GM12878 (cell line): ENCODE measurements around the gene ZNF496. TPM values are rescaled to one million over a fixed set of nuclear protein-coding genes. Genes with fewer than 3 reads are reported as not detected.

ENCODE experiments used
- EP300 ChIP-seq, 2 experiments: fragments of 150-350 bp in 1 of 2; IDR thresholded peaks; 2 replicates each; pipeline ENCODE4 v1.6.1; 2011 to 2012; ENCODE audit warnings: low read depth in 2 of 2, low read length in 2 of 2, borderline replicate concordance in 1 of 2, improper control_type of control experiment in 1 of 2, inconsistent platforms in 1 of 2; ENCODE audit not compliant: control insufficient read depth in 1 of 2
- NFYB ChIP-seq: IDR thresholded peaks from 2 replicates; pipeline ENCODE4 v1.6.1; 2011; ENCODE audit warnings: low read depth, mild to moderate bottlenecking, low read length, improper control_type of control experiment, moderate library complexity; ENCODE audit not compliant: insufficient read depth
- NR2C1 ChIP-seq: fragments of 450-650 bp; IDR thresholded peaks from 2 replicates; pipeline ENCODE4 v1.6.1; 2017; ENCODE audit warnings: antibody characterized with exemption, mild to moderate bottlenecking, moderate library complexity
- RELA ChIP-seq: fragments of 450-650 bp; IDR thresholded peaks from 2 replicates; pipeline ENCODE4 v1.8.0; 2014; ENCODE audit warnings: borderline replicate concordance; ENCODE audit not compliant: partially characterized antibody
- polyA plus RNA-seq, 11 experiments: library from polyadenylated mRNA; depleted of rRNA in 4 of 11; unstranded in 6 of 11; stranded (reverse) in 5 of 11; fragments of >200 nt; fragmentation: Nextera tagmentation in 4 of 11; fragmentation: Illumina TruSeq in 1 of 11; extraction: Ambion mirVana in 4 of 11; extraction: Trizol in 1 of 11; gene quantifications; 1 replicate in 1 of 11; 2 replicates in 10 of 11; pipeline versions ENCODE4 v1.2.1 to v1.2.3, GENCODE V29; 2011 to 2016; ENCODE audit warnings: inconsistent platforms in 2 of 11, missing spikeins in 2 of 11, low read depth in 1 of 11
- total RNA-seq, 4 experiments: library from RNA; depleted of rRNA in 3 of 4; stranded (reverse); fragments of >200 nt in 3 of 4; fragmentation: Illumina TruSeq in 1 of 4; extraction: Trizol in 1 of 4; gene quantifications; 2 replicates each; pipeline versions ENCODE4 v1.2.1 to v1.2.3, GENCODE V29; 2013 to 2021
- TF ChIP-seq, protein P1 (sequence below): fragments of 450-650 bp; formaldehyde crosslinking; IDR thresholded peaks from 2 replicates; pipeline ENCODE4 v1.4.0; 2020; ENCODE audit warnings: mild to moderate bottlenecking, moderate library complexity
- TF ChIP-seq, protein P2 (sequence below): fragments of 450-650 bp; IDR thresholded peaks from 2 replicates; pipeline ENCODE4 v1.6.1; 2016; ENCODE audit warnings: mild to moderate bottlenecking, moderate library complexity, borderline replicate concordance

Gene ZNF496
- total and polyA plus RNA-seq, 10 of the 15 experiments (the other 5 are each of a cell fraction or from before 2014, with no cell fraction given) = 1.6 to 26.4 (median 12.5) TPM

DNA sequence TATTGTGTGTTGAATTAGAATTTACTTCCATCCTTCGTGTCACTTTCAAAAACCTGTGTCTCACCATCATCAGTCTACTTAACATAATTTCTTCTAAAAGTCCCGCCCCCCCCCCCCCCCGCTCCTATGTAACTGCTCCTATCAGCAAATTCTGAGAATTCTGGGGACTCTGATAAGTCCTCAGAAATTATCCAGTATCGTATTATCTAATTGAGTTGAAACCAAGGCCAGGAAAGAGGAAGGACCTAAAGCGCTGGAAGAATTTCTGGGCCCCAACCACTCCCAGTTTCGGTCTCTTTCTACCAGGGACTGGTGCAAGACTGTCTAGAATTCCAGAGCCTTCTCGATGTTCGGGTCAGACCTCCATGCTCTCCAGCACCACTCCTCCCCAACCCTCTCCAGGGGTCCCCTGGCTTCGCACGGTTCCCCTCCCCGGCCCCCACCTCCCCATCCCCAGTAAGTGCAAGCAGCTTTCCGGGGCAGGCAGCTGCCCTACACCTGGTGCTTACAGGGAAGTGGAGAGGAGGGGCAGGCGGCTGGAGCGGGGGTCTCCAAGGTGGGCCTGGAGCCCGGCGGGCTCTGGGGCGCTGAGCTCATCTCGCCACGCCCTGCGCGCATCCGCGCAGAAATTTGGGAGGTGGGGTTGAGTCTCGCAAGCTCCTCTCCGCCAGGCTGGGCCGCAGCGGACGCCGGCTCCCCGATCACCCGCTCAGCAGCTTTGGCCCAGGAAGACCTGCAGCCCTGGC, 16.0 kb upstream of the ZNF496 start (continued):
- TF ChIP-seq, protein P1, sequence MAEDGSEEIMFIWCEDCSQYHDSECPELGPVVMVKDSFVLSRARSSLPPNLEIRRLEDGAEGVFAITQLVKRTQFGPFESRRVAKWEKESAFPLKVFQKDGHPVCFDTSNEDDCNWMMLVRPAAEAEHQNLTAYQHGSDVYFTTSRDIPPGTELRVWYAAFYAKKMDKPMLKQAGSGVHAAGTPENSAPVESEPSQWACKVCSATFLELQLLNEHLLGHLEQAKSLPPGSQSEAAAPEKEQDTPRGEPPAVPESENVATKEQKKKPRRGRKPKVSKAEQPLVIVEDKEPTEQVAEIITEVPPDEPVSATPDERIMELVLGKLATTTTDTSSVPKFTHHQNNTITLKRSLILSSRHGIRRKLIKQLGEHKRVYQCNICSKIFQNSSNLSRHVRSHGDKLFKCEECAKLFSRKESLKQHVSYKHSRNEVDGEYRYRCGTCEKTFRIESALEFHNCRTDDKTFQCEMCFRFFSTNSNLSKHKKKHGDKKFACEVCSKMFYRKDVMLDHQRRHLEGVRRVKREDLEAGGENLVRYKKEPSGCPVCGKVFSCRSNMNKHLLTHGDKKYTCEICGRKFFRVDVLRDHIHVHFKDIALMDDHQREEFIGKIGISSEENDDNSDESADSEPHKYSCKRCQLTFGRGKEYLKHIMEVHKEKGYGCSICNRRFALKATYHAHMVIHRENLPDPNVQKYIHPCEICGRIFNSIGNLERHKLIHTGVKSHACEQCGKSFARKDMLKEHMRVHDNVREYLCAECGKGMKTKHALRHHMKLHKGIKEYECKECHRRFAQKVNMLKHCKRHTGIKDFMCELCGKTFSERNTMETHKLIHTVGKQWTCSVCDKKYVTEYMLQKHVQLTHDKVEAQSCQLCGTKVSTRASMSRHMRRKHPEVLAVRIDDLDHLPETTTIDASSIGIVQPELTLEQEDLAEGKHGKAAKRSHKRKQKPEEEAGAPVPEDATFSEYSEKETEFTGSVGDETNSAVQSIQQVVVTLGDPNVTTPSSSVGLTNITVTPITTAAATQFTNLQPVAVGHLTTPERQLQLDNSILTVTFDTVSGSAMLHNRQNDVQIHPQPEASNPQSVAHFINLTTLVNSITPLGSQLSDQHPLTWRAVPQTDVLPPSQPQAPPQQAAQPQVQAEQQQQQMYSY = no peak
- no peak for TF ChIP-seq EP300 (IDR thresholded peaks at IDR 0.05; ENCODE audit: borderline replicate concordance in 1 of 2, control insufficient read depth in 1 of 2, low read depth in 2 of 2, low read length in 2 of 2)
- TF ChIP-seq NFYB = no peak
- TF ChIP-seq RELA = no peak
- TF ChIP-seq NR2C1 = no peak
- TF ChIP-seq, protein P2, sequence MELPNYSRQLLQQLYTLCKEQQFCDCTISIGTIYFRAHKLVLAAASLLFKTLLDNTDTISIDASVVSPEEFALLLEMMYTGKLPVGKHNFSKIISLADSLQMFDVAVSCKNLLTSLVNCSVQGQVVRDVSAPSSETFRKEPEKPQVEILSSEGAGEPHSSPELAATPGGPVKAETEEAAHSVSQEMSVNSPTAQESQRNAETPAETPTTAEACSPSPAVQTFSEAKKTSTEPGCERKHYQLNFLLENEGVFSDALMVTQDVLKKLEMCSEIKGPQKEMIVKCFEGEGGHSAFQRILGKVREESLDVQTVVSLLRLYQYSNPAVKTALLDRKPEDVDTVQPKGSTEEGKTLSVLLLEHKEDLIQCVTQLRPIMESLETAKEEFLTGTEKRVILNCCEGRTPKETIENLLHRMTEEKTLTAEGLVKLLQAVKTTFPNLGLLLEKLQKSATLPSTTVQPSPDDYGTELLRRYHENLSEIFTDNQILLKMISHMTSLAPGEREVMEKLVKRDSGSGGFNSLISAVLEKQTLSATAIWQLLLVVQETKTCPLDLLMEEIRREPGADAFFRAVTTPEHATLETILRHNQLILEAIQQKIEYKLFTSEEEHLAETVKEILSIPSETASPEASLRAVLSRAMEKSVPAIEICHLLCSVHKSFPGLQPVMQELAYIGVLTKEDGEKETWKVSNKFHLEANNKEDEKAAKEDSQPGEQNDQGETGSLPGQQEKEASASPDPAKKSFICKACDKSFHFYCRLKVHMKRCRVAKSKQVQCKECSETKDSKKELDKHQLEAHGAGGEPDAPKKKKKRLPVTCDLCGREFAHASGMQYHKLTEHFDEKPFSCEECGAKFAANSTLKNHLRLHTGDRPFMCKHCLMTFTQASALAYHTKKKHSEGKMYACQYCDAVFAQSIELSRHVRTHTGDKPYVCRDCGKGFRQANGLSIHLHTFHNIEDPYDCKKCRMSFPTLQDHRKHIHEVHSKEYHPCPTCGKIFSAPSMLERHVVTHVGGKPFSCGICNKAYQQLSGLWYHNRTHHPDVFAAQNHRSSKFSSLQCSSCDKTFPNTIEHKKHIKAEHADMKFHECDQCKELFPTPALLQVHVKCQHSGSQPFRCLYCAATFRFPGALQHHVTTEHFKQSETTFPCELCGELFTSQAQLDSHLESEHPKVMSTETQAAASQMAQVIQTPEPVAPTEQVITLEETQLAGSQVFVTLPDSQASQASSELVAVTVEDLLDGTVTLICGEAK = no peak
